HL-60 (cell line): ENCODE results near the gene CHST11.

Source experiments
- DNase-seq, 2 experiments: peaks; one replicate each; pipeline ENCODE4 v3.0.0-alpha.2; 2010 to 2020; ENCODE audit warnings: low read depth in 1 of 2, low spot score in 1 of 2
- H3K27ac ChIP-seq: fragments of 250-450 bp; sonication (Bioruptor Pico); replicated peaks from 2 replicates; pipeline ENCODE4 v1.5.1; 2020; ENCODE audit warnings: mild to moderate bottlenecking, moderate library complexity
- H3K27me3 ChIP-seq: fragments of 250-450 bp; sonication (Bioruptor Pico); 2 replicates; pipeline ENCODE4 v1.5.1; 2021; ENCODE audit warnings: mild to moderate bottlenecking, moderate library complexity; ENCODE audit not compliant: insufficient read depth, poor library complexity, severe bottlenecking
- H3K4me3 ChIP-seq: replicated peaks from 2 replicates; pipeline ENCODE4 v1.5.1; 2011; ENCODE audit warnings: mild to moderate bottlenecking, control low read depth, low read length; ENCODE audit not compliant: insufficient read depth
- GABPA ChIP-seq: IDR thresholded peaks from 2 replicates; pipeline ENCODE4 v1.6.1; 2012; ENCODE audit warnings: low read depth
- POLR2AphosphoS5 ChIP-seq: IDR thresholded peaks from 2 replicates; pipeline ENCODE4 v1.6.1; 2012; ENCODE audit warnings: low read depth
- REST ChIP-seq: IDR thresholded peaks from 2 replicates; pipeline ENCODE4 v1.6.1; 2012; ENCODE audit warnings: low read depth; ENCODE audit not compliant: insufficient replicate concordance
- SPI1 ChIP-seq: IDR thresholded peaks from 2 replicates; pipeline ENCODE4 v1.6.1; 2012; ENCODE audit warnings: low read depth, mild to moderate bottlenecking, borderline replicate concordance
- TF ChIP-seq, protein P1 (sequence below): IDR thresholded peaks from one replicate; pipeline ENCODE4 v1.5.1; 2011; ENCODE audit warnings: low read length, control low read depth, inconsistent platforms; ENCODE audit not compliant: insufficient read depth

CHST11 gene

DNA sequence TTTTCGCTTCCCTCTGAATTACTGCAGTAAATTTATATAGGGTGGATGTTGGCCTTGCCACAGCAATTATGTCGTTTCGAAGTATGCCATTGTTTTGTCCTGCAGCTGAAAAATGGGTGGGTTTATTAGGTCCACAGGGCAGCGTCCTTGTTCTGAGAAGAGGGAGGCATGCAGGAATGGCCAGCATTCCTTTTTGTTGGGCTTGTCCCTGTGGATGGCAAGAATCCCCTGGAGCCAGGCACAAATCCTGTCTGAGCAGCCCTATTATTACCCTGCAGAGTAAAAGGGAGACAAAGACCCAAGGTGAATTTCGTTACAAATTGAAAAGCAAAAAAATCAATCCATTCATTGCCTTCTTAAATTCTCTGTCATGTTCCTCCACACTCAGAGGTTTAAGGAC, 88.1 kb downstream of the CHST11 start:
- no peak for DNase-seq
- no peaks in the 10 kb centered on the region for H3K27me3 ChIP-seq
- H3K4me3 ChIP-seq: no peak overlapping the region
- H3K27ac ChIP-seq: no peak overlapping the region; the same call in 1 of the 2 replicates
- TF ChIP-seq SPI1 (no peak), REST (no peak), POLR2AphosphoS5 (no peak), GABPA (no peak)
- TF ChIP-seq, protein P1, sequence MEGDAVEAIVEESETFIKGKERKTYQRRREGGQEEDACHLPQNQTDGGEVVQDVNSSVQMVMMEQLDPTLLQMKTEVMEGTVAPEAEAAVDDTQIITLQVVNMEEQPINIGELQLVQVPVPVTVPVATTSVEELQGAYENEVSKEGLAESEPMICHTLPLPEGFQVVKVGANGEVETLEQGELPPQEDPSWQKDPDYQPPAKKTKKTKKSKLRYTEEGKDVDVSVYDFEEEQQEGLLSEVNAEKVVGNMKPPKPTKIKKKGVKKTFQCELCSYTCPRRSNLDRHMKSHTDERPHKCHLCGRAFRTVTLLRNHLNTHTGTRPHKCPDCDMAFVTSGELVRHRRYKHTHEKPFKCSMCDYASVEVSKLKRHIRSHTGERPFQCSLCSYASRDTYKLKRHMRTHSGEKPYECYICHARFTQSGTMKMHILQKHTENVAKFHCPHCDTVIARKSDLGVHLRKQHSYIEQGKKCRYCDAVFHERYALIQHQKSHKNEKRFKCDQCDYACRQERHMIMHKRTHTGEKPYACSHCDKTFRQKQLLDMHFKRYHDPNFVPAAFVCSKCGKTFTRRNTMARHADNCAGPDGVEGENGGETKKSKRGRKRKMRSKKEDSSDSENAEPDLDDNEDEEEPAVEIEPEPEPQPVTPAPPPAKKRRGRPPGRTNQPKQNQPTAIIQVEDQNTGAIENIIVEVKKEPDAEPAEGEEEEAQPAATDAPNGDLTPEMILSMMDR: no peak

- TF ChIP-seq, protein P1: no peak
- TF ChIP-seq POLR2AphosphoS5 (peak; percentile 49; the same call in 1 of the 2 replicates), SPI1 (peak; percentile 90), REST (no peak), GABPA (no peak)
- peak overlapping the region; percentile 63 for H3K27ac ChIP-seq
- H3K4me3 ChIP-seq: no peak overlapping the region
- H3K27me3 ChIP-seq: no peaks in the 10 kb centered on the region
- peak; percentile 50 to 85 for DNase-seq
Measured at GRCh38 chr12:104546575-104546974, 89.8 kb downstream of the CHST11 start.

GRCh38 chr12:104547235-104547634, 90.5 kb downstream of the CHST11 start:
- peak overlapping the region; percentile 63 for H3K27ac ChIP-seq
- H3K27me3 ChIP-seq: no peaks in the 10 kb centered on the region
- no peak overlapping the region for H3K4me3 ChIP-seq
- TF ChIP-seq GABPA (no peak), REST (no peak), SPI1 (no peak)
- TF ChIP-seq, protein P1: no peak
- DNase-seq: no peak
